K562 treated with DMSO at 1 percent for 12 hours (cell line): ENCODE measurements around the gene REEP3. TPM values are rescaled to one million over a fixed set of nuclear protein-coding genes. Genes with fewer than 3 reads are reported as not detected.

Source experiments
- total RNA-seq: library from RNA; unstranded; fragments of 300-600 nt; gene quantifications from 2 replicates; pipeline ENCODE4 v1.2.3, GENCODE V29; 2022; ENCODE audit not compliant: insufficient read depth

The REEP3 gene, protein sequence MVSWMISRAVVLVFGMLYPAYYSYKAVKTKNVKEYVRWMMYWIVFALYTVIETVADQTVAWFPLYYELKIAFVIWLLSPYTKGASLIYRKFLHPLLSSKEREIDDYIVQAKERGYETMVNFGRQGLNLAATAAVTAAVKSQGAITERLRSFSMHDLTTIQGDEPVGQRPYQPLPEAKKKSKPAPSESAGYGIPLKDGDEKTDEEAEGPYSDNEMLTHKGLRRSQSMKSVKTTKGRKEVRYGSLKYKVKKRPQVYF
- 5.1 and 14.6 TPM in 2 replicates for total RNA-seq

DNA sequence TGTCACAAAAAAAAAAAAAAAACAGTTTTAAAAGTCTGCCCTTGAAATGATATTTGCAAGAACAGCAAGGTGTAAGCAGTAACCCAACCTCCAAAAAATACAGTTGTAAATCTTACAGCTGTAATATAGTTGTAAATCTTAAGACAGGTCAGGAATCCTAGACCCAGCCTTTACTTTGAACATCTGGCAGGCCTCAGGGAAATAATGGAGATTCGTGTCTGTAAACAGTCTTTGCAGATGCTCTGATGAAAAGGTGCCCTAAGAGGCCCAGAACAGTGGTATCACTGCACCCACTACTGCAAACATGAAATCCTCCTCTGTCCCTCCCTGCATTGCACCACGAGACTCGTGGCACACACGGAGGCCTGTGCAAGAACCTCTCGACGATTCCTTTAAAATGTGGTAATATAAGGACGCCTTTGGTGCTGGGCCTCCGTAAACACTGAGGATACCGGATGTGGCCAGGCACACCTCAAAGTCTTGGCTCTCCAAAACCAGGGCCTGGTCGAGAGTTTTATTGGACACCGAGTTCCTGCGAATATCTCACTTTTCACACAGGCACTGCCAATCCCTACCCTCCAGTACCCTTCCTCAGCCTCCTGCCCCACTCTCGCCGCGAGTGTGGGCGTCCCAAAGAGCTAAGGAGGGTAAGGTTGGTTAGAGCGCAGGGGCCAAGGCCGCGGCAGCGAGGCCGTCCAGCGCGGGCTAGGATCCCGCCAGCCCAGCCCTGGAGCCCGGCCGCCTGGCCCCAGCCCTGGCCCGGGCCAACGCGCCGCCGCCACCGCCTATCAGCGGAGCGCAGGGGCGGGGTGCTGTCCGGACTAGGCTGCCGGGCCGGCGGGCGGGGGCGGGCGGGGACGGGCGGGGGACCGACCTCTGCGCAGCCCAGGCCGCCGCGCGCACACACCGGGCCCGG is at the start of gene REEP3:
TSS of gene REEP3 (plus strand) at position 902 of the 916 bp plus-strand sequence. CDS start 145 bp downstream, outside the sequence.

Other genes starting within 250 kb of the REEP3 start
- 5.3 and 32.8 TPM in 2 replicates for gene JMJD1C, start 55.4 kb upstream of the REEP3 start, total RNA-seq